GM10266 (cell line): ENCODE data around the gene AP3D1.
A peak's percentile ranks its signal among the peaks of the same experiment; 100 is the strongest.
"Not testable (repeated sequence)": the region's sequence is repeated elsewhere in the genome, so short reads cannot be mapped to it uniquely, and the experiment has no call there.

Experiments
- DNase-seq: peaks from one replicate; pipeline ENCODE4 v3.0.0; 2012; ENCODE audit errors: extremely low spot score
- TF ChIP-seq, protein P1 (sequence below): IDR thresholded peaks from 2 replicates; pipeline ENCODE4 v1.5.1; 2012; ENCODE audit warnings: mild to moderate bottlenecking, low read depth; ENCODE audit not compliant: control insufficient read depth, insufficient read depth; ENCODE audit errors: missing control alignments

Gene AP3D1

DNA sequence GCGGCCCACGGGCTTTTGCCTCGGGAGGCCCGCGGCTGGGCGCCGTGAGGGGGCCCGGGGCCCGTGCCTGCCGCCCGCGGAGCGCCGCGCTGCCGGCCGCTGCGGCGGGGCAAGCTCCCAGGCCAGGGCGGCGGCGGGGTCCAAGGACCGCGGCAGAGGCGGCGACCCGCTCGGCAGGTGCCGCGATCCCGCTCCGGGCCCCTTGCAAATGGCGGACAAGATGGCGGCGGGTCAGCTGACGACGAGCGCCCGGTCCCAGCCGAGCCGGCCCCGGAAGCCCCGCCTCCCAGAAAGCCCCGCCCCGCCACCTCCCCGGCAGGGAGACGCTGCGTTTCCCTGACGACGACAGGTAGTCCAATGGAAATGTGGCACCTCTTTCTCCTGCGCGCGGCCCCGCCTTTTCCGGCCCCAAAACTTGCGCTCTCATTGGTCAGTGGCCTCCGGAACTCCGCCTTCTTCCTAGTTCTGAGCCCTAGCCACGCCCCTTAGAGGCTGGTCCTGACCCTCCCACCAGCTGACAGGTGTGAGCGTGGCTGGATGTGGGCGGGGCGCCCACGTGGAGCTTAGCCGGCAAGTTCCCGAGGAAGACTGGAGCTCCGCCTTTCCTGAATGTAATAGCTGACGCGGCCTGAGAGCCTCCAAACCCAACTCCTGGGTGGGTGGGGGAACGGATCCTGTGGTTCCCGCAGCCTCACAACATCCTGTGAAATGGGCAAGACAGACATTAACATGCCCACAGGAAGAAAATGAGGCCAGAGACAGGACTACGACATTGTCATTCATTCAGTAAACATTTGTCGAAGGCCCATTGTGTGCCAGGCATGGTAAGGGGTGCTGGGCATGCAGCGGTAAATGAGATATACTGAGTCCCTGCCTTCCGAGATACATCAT, at the start of gene AP3D1:
Gene AP3D1, minus strand, starts transcription at position 228 of the 891 bp plus-strand sequence. CDS start 232 bp downstream, outside the sequence.
- TF ChIP-seq, protein P1, sequence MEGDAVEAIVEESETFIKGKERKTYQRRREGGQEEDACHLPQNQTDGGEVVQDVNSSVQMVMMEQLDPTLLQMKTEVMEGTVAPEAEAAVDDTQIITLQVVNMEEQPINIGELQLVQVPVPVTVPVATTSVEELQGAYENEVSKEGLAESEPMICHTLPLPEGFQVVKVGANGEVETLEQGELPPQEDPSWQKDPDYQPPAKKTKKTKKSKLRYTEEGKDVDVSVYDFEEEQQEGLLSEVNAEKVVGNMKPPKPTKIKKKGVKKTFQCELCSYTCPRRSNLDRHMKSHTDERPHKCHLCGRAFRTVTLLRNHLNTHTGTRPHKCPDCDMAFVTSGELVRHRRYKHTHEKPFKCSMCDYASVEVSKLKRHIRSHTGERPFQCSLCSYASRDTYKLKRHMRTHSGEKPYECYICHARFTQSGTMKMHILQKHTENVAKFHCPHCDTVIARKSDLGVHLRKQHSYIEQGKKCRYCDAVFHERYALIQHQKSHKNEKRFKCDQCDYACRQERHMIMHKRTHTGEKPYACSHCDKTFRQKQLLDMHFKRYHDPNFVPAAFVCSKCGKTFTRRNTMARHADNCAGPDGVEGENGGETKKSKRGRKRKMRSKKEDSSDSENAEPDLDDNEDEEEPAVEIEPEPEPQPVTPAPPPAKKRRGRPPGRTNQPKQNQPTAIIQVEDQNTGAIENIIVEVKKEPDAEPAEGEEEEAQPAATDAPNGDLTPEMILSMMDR: no peak
- peak; percentile 100 for DNase-seq

DNA sequence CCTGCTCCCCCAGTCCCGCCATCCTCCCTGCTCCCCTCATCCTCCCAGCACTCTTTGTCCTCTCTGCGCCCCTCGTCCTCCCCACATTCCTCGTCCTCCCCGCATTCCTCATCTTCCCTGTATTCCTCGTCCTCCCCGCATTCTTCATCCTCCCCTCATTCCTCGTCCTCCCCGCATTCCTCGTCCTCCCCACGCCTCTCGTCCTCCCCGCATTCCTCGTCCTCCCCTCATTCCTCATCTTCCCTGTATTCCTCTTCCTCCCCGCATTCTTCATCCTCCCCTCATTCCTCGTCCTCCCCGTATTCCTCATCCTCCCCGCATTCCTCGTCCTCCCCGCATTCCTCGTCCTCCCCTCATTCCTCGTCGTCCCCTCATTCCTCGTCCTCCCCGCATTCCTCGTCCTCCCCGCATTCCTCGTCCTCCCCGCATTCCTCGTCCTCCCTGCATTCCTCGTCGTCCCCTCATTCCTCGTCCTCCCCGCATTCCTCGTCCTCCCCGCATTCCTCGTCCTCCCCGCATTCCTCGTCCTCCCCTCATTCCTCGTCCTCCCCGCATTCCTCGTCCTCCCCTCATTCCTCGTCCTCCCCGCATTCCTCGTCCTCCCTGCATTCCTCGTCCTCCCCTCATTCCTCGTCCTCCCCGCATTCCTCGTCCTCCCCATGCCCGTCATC, 49.4 kb upstream of the AP3D1 start:
- DNase-seq: not testable (repeated sequence)

DNA sequence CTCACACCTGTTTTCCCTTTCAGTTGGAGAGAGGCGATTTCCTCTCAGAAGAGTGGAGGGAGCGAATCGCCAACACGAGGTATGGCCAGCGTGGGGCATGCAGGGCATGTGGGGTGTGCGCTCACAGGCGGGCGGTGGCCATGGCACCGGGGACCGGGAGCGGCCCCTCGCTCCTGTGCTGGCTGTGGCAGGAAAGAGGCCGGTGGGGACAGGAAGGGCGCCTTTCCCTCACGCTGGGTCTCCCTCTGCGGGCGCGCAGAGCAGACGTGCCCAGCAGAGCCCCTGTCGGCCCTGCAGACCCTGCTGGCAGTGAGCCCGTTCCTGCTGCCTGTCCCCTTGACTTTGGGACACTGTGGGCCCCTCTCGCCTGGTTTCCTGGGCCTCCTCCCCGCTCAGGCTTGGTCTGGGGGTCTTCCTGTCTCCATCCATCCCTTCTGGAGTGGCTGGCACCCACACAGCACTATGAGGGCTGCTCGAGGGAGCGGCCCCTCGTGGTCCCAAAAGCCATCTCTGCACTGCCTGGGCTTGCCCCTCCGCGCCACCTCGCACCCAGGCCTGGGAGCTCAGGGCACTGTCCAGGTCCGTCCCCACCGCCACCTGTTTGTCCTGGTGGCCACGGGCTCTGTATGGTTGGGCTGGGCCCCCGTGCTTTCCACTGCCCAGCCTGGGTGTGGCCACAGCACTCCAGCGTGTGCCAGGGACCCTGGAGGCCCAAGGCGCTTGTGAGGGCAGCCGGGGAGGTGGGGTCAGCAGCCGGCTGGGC, 48.7 kb upstream of the AP3D1 start:
- TF ChIP-seq, protein P1: no peak
- no peak for DNase-seq

DNA sequence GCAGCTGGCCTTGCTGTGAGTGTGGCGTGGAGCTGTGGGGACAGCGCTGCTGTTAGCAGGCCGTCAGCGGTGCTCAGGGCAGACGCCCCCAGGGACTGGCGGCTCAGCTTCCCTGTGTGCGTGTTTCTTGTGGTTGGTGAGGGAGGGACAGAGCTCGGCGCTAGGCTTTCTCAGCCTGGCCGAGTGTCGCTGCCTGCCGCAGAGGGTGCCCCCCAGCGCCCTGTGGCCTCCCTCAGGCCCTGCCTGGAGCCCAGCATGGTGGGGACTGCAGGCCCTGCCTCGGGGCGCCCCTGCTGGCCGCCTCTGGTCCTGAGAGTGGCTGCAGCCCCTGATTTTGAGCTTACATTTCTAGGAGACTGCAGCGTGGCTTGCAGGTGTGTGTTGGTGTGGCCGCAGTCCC, 47.8 kb upstream of the AP3D1 start:
- DNase-seq: no peak
- TF ChIP-seq, protein P1: peak; percentile 21

DNA sequence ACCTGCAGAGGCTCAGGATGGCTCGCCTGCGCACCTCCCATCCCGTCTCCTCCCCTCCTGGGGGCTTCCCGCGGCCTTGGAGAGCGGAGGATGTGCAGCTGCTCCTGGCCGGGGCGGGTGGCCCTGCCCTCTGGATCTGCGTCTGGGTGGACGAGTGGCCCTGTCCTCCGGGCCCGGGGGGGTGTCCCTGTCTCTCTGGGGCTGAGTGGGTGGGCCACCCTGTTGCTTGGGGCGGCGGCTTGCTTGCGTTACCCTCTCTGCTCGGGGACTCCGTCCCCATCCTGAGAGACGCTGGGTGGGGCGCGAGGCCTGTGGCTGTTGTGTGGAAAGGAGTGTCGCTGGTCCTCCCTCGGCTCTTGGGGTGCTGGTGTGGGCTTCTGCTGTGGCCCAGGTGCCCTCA, 47.0 kb upstream of the AP3D1 start:
- TF ChIP-seq, protein P1: no peak
- no peak for DNase-seq

DNA sequence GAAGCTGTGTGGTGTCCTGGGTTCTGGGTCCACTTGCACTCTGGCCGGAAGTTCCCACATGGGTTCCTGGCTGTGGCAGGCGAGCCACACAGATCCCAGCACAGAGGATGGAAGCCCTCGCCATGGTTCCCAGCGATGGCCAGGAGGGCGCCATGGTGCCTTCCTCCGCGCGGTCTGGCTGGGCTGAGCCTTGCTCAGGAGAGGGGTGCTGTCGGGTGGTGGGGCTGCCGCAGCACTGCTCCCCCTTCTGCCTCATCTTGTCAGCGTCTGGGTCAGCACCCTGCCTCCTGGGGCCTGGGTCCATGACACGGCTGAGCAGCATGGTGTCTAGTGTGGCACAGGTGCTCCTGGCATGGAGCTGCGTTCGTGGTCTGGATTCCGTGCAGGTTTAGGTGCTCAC, 45.9 kb upstream of the AP3D1 start:
- TF ChIP-seq, protein P1: no peak
- no peak for DNase-seq

DNA sequence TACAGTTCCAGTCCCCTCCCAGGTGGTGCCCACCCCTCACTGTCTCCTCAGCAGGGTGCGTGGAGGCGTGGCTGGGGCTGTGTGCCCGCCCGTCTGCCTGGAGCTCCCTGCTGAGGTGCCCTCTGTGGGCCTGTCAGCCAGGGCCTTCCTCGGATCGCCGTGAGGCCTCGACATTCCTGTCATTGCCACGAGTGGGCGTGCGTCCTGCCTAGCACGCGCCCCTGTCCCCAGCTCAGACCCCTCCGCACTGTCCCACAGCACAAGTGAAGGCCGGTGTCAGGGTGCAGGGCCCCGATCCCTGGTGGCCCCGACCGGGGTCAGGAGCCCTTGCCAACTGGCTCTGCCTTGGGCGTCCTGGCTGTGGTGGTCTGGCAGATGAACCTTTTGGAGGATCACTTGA, 44.5 kb upstream of the AP3D1 start:
- TF ChIP-seq, protein P1: no peak

More for the DNA sequence above, 44.5 kb upstream of the AP3D1 start:
- no peak for DNase-seq
